Mucosa of rectum (tissue), 2 donors: Measurements from ENCODE around the gene KRTAP5-4.
"Not testable (repeated sequence)": the region's sequence is repeated elsewhere in the genome, so short reads cannot be mapped to it uniquely, and the experiment has no call there.

Experiments used
- H3K27ac ChIP-seq, 2 donors: one replicate each; pipeline ENCODE4 v1.7.0; 2013; ENCODE audit warnings: inconsistent platforms in 2 of 2, low read depth in 2 of 2, low read length in 2 of 2
- H3K27me3 ChIP-seq, 2 donors: one replicate each; pipeline ENCODE4 v1.7.0; 2013; ENCODE audit warnings: low read length in 2 of 2; ENCODE audit not compliant: control insufficient read depth in 2 of 2, insufficient read depth in 2 of 2
- H3K36me3 ChIP-seq, 2 donors: one replicate each; pipeline ENCODE4 v1.7.0; 2013; ENCODE audit warnings: low read length in 2 of 2; ENCODE audit not compliant: control insufficient read depth in 2 of 2, insufficient read depth in 2 of 2
- H3K4me1 ChIP-seq, 2 donors: one replicate each; pipeline ENCODE4 v1.7.0; 2013; ENCODE audit warnings: low read length in 2 of 2, mild to moderate bottlenecking in 1 of 2; ENCODE audit not compliant: control insufficient read depth in 2 of 2, insufficient read depth in 2 of 2
- H3K4me3 ChIP-seq, 2 donors: one replicate each; pipeline ENCODE4 v1.7.0; 2013; ENCODE audit warnings: low read length in 2 of 2
- H3K9ac ChIP-seq, 2 donors: one replicate each; pipeline ENCODE4 v1.7.0; 2013; ENCODE audit warnings: low read length in 2 of 2, low read depth in 1 of 2, mild to moderate bottlenecking in 1 of 2
- H3K9me3 ChIP-seq, 2 donors: one replicate each; pipeline ENCODE4 v1.7.0; 2013; ENCODE audit warnings: low read length in 2 of 2; ENCODE audit not compliant: control insufficient read depth in 2 of 2
- donor health status: healthy.
- donor health status: Normal muscosa, but diverticular disease.

KRTAP5-4 gene

DNA sequence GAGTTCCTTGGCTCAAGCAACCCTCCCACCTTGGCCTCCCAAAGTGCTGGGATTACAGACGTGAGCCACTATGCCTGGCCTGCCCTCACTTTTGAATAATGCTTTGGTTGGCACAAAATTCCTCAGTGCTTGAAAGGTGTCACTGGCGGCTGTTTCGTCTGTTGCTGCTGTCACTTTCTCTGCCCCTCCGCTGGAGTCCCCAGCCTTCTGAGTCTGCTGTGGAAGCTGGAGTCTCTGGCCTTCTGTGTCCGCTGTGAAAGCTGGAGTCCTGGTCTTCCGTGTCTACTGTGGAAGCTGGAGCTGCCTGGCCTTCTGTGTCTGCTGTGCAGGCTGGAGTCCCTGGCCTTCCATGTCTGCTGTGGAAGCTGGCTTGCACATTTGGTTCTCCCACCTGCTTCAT, 31.9 kb downstream of the KRTAP5-4 start:
- no peak overlapping the region for H3K27ac ChIP-seq
- no peak overlapping the region for H3K9ac ChIP-seq
- no peaks in the 10 kb centered on the region for H3K36me3 ChIP-seq
- H3K27me3 ChIP-seq, result no peaks in the 10 kb centered on the region
- H3K9me3 ChIP-seq, result no peaks in the 10 kb centered on the region
- H3K4me1 ChIP-seq, result peaks cover 0 to 3% of the 10 kb centered on the region in 2 donors
- no peak overlapping the region for H3K4me3 ChIP-seq

DNA sequence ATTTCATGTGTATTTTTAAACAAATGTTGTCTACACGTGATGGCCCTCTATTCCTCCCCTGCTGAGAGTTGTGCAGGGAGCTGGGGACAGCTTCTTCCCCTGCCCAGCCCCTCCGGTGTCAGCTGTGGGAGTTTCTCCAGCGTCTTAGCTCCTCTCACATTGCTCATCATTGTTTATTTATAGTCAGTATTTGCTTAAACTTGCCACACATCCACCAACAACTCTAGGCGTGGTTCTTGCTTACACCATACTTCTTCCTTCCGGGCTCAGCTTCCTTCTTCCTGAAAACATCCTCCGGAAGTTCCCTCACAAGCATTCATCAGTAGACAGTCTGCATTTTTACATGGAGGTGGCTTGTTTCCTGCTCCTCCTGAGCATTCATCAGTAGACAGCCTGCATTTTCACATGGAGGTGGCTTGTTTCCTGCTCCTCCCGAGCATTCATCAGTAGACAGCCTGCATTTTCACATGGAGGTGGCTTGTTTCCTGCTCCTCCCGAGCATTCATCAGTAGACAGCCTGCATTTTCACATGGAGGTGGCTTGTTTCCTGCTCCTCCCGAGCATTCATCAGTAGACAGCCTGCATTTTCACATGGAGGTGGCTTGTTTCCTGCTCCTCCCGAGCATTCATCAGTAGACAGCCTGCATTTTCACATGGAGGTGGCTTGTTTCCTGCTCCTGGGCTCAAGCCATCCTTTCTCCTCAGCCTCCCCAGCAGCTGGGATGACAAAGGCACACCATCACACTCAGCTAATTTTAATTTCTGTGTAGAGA, 32.6 kb downstream of the KRTAP5-4 start:
- not testable (repeated sequence) for H3K4me1 ChIP-seq, H3K9ac ChIP-seq, H3K27me3 ChIP-seq, H3K36me3 ChIP-seq, H3K4me3 ChIP-seq, H3K9me3 ChIP-seq
- peak overlapping the region; percentile 0 to 23 for H3K27ac ChIP-seq

GRCh38 chr11:1586699-1587098, 35.2 kb downstream of the KRTAP5-4 start:
- Histone ChIP-seq H3K9ac (no peak overlapping the region), H3K36me3 (no peaks in the 10 kb centered on the region), H3K9me3 (no peaks in the 10 kb centered on the region), H3K27ac (no peak overlapping the region), H3K4me1 (peaks cover 0 to 3% of the 10 kb centered on the region in 2 donors), H3K4me3 (no peak overlapping the region), H3K27me3 (no peaks in the 10 kb centered on the region)

DNA sequence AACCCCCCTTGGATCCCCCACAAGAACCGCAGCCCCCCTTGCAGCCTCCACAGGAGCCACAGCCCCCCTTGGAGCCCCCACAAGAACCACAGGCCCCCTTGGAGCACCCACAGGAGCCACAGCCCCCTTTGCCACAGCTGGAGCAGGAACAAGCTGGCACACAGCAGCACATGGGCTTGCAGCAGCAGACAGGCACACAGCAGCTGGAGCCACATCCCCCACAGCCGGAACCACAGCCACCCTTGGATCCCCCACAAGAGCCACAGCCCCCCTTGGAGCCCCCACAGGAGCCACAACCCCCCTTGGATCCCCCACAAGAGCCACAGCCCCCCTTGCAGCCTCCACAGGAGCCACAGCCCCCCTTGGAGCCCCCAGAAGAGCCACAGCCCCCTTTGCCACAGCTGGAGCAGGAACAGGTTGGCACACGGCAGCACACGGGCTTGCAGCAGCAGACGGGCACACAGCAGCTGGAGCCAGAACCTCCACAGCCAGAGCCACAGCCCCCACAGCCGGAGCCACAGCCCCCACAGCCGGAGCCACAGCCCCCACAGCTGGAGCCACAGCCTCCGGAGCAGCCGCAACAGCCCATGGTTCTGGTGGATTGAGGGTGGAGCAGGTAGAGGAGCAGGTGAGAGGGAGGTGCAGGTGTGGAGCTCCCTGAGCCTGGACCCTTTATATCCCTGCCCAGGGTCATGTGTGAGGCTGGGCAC, 37.1 kb downstream of the KRTAP5-4 start, which contains the start of gene KRTAP5-1:
Gene KRTAP5-1 (minus strand): TSS at position 623 of the 710 bp plus-strand sequence. CDS start 34 bp downstream, at position 589.
- not testable (repeated sequence) for H3K27me3 ChIP-seq, H3K4me1 ChIP-seq, H3K4me3 ChIP-seq, H3K9ac ChIP-seq, H3K27ac ChIP-seq, H3K36me3 ChIP-seq, H3K9me3 ChIP-seq

DNA sequence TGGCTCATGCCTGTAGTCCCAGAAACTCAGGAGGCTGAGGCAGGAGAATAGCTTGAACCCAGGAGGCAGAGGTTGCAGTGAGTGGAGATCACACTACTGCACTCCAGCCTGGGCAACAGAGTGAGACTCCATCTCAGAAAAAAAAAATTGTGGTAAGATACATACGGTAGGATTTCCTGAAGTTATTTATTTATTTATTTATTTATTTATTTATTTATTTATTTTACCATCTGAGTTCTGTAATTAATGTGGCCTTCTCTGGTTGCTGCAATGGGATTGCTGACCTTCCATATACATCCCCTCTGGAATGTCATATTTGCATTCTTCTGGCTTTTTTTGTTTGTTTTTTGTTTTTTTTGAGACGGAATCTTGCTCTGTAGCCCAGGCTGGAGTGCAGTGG, 39.0 kb downstream of the KRTAP5-4 start:
- H3K9me3 ChIP-seq, H3K4me1 ChIP-seq, H3K27me3 ChIP-seq, H3K36me3 ChIP-seq, H3K27ac ChIP-seq, H3K4me3 ChIP-seq, H3K9ac ChIP-seq: not testable (repeated sequence)

DNA sequence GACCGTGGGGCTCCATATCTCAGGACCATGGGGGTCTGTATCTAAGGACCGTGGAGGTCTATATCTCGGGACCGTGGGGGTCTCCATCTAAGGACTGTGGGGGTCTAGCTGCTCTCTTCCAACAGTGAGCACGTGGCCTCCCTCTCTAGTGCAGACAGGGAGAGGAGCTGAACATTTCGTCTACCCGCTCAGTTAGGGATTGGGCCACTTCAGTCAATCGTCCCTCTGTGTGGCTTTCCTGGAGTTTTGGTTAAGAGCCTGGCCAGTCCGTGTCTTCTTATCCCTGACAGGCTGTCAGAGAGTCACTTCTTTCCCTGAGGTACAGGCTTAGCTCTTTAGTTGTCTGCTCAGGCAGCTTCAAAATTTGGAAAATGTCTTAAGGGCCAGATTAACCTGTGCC, 40.0 kb downstream of the KRTAP5-4 start:
- Histone ChIP-seq H3K4me3 (no peak overlapping the region), H3K36me3 (no peaks in the 10 kb centered on the region), H3K4me1 (no peaks in the 10 kb centered on the region), H3K9ac (no peak overlapping the region), H3K27ac (no peak overlapping the region), H3K27me3 (no peaks in the 10 kb centered on the region), H3K9me3 (no peaks in the 10 kb centered on the region)

- Histone ChIP-seq H3K27ac (no peak overlapping the region), H3K9me3 (no peaks in the 10 kb centered on the region), H3K36me3 (no peaks in the 10 kb centered on the region), H3K27me3 (no peaks in the 10 kb centered on the region), H3K9ac (no peak overlapping the region), H3K4me1 (peaks cover 8 to 24% of the 10 kb centered on the region in 2 donors), H3K4me3 (no peak overlapping the region)
Measured at GRCh38 chr11:1576825-1577224, 45.1 kb downstream of the KRTAP5-4 start.

DNA sequence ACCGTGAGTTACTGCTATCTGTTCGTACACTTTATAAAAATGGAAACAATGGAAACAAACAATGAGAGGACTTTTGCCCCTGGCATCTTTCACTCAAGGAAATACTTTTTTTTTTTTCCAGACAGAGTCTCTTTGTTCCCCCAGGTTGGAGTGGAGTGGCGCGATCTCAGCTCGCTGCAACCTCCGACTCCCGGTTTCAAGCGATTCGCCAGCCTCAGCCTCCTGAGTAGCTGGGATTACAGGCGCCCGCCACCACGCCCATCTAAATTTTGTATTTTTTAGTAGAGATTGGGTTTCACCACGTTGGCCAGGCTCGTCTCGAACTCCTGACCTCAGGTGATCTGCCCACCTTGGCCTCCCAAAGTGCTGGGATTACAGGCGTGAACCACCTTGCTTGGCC, 46.2 kb downstream of the KRTAP5-4 start:
- H3K36me3 ChIP-seq, H3K4me3 ChIP-seq, H3K9me3 ChIP-seq, H3K27me3 ChIP-seq: not testable (repeated sequence)
- Histone ChIP-seq H3K4me1 (peaks cover 13 to 31% of the 10 kb centered on the region in 2 donors), H3K27ac (peak overlapping the region; percentile 38 to 97), H3K9ac (peak overlapping the region in 1 of 2 donors; percentile 95)

GRCh38 chr11:1574933-1575242, 47.0 kb downstream of the KRTAP5-4 start:
- H3K27ac ChIP-seq, result peak overlapping the region; percentile 38 to 97
- peak overlapping the region in 1 of 2 donors; percentile 69 for H3K4me3 ChIP-seq
- no peaks in the 10 kb centered on the region for H3K36me3 ChIP-seq
- H3K4me1 ChIP-seq, result peaks cover 19 to 31% of the 10 kb centered on the region in 2 donors
- no peaks in the 10 kb centered on the region for H3K9me3 ChIP-seq
- H3K27me3 ChIP-seq, result no peaks in the 10 kb centered on the region
- peak overlapping the region; percentile 41 to 95 for H3K9ac ChIP-seq

DNA sequence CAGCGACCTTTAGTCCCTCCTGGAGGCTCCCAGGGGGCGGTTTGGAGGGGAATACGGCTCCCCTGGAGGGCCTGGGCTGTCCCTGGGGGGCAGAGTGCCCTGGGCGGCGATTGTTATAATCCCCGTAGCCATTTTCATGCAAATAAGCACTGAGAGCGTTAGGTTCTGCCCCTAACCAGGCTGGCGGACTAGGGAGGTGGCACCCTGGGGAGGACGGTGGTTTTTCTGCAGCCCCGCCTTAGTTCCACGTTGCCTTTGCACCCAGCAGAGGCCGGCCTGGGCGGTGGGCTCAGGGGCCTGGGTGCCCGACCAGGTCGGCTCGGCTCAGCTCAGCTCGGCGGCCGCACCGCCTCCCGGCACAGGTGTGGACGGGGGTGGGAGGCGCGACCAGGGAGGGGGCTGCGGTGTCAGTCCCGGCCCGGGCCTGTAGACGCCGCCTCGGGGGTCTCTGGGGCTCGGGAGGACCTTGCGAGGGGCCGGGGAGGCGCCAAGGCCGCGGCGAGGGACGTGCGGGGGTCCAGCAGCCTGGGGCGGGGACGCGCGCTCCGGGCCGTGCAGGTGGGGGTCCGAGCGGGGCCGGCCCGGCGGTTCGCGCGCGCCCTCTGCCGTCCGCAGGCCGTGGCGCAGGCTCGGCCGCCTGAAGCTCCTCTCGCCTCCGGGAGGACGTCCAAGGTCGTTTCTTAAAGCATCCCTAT, 47.6 kb downstream of the KRTAP5-4 start:
- Histone ChIP-seq H3K27me3 (no peaks in the 10 kb centered on the region), H3K4me3 (peak overlapping the region; percentile 69 to 71), H3K4me1 (peaks cover 24 to 36% of the 10 kb centered on the region in 2 donors), H3K9ac (peak overlapping the region; percentile 88 to 95), H3K27ac (peak overlapping the region; percentile 96 to 97), H3K36me3 (no peaks in the 10 kb centered on the region), H3K9me3 (no peaks in the 10 kb centered on the region)
